ENCODE data around the gene PODXL2.
A peak's percentile ranks its signal among the peaks of the same experiment; 100 is the strongest.
"Not testable (repeated sequence)": the region's sequence is repeated elsewhere in the genome, so short reads cannot be mapped to it uniquely, and the experiment has no call there.

The PODXL2 gene

DNA sequence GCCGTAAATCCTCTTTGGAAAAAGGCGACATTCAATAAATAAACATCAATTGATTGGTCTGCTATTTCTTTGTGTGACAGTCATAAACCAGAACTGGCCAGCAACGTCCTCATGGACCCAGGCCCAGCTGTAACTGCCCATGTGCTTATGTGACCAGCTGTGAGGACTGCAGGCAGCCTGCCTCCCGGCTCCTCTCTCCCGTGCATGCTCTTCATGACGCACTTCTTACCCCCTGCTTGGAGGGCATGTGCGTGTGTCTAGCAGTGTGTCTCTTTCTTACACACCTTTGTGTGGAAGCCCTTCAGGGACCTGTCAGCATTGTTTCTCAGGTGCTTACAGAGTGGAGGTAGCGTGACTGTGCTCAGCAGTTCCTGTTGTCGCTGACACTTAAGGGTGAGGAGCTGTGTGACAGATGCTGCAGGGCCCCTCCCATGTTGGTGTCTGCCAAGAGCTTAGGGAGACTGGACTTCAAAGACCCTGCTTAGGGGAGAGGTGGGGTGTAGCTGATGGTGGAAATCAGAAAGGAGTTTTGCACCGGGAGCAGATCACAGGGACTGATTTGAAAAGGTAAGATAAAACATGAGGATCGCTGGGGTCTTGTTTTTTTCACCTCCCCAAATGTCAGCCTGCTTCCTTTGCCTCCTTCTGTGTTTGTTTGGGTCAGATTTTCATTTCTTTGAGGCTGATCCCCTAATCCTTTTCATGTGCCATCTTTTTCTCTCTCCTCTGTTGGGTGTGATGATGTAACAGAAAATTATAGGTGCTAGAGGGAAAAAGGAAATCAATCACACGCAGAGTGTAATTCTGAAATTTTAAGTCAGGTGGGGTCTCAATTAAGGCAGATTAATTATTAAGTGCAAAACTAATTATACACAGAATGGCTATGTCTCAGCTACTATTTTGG lies 2.1 kb downstream of the PODXL2 start:
- no peak for DNase-seq

DNA sequence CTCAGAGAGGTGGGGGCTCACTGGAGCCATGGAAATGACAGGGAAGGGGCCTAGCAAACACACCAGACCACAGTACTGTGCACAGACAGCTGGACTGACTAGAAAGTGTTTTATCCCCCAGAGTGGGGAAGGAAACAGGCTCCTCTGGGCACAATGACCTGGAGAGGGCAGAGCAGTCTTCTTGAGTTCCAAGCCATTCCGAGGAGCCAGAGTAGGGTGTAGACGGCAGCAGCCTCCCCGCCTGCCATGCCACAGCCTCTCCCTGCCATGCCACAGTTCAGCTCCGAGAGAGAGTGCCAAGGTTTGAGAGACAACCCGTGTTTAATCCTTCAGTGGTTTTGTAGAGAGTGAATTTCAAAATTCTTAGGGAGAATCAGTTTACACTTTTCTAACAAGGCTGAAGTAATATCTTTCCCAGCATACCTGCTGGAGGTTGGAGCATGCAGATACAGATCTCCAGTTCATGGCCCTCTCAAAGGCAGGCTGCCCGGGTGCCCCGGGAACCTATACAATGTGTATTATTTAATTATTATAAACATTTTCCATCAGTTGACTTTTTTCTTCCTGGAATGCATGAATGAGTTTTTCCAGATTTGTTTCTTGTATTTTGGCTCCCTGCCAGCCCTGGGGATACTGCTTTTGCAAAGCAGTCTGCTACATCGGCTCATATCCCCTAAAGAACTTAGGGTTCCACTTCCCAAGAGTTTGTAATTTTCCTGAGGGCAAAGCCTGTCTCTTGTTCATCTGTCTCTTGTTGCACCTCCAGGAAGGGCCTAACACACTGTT lies 3.2 kb downstream of the PODXL2 start:
- DNase-seq, result no peak

DNA sequence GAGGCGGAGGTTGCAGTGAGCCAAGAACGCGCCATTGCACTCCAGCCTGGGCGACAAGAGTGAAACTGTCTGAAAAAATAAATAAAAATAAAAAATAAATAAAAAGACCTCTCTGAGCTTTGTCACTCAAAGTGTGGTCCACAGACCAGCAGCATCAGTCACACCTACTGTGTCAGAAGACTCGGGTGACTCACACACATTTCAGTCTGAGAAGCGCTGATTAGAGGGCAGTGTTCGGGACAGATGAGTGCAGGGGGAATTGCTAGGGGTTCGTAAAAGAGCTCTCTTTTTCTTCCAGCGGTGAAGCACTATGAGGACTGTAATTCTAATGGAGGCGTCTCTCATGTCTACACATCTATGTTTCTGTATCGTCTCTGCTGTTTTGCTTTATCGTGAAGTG lies 5.7 kb downstream of the PODXL2 start:
- DNase-seq, result no peak

DNA sequence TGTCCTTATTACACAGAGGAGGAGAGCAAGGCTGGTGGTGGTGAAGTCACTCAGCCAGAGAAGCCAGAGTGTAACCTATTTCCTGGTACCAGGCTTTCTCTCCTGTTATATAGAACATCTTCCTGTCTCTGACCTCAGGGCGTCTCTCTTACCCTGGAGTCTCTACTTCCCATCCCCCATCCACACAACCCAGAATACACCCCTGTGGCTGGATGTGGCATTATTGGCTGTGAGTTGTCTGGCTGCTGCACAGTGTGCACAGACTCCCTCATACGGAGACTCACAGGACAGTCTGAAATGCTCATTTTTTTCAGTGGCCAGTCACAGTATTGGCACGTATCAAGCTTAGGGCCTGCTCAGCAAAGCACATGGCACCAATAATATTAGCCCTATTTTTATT lies 8.6 kb downstream of the PODXL2 start:
- DNase-seq, result no peak

DNA sequence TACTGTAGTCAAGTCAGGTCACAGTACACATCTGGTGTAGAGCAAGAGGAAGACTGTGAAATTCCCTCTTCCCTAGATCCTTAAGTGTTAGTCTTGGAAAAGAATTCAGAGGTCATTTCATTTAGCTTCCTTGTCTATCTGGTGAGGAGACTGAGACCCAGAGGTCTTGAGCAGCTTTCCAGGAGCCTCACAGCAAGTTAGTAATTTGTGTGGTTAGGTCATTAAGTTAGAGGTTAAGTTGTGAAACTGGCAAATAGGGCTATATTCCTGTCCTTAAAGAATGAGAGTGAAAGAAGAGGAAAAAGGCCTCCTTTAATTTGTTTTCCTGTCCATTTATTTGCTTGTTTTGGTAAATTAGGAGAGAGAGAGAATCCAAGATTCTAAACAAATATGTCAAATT lies 9.0 kb downstream of the PODXL2 start:
- DNase-seq, result no peak

DNA sequence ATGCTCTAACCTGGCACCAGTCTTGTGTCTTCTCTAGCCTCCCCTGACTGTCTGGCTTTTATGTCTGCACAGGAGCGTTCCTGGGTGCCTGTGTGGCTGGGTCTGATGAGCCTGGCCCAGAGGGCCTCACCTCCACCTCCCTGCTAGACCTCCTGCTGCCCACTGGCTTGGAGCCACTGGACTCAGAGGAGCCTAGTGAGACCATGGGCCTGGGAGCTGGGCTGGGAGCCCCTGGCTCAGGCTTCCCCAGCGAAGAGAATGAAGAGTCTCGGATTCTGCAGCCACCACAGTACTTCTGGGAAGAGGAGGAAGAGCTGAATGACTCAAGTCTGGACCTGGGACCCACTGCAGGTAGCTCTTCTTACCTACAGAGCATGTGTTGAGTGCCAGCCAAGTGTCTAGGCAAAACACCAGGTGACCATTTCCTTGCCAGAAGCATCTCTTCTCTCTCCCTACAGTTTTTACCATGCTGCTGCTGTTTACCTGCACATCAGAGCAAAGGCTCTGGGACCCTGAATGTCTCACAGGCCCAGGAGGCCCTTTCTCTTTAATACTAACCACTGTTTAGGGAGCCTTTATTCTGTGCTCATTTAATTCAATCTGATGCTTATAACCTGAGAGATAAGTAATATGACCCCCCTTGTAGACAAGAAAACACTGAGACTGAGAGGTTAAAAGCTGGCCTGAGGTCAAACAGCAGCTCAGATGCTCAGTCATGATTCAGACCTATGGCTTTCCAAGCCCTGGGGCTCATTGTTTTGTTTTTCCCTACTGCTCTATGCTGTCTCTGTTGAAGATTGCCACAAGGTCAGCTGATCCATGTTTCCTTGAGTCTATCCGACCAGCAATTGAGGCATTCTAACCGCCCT lies 10.4 kb downstream of the PODXL2 start:
- DNase-seq, result no peak

DNA sequence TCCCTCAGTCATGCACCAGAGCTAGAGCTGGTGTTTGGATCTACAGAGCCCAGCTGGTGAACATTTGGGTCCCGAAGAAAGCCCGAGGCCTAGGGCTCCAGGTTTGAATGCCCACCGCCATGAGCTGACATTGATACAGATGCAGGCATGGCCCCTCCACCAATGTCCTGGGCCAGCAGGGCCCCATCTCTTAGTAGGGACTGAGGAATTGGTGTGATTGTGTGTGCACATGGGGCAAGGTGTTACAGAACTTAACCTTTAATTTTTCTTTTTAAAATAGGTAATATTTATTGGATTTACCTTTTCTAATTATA lies 11.0 kb downstream of the PODXL2 start:
- no peak for DNase-seq

DNA sequence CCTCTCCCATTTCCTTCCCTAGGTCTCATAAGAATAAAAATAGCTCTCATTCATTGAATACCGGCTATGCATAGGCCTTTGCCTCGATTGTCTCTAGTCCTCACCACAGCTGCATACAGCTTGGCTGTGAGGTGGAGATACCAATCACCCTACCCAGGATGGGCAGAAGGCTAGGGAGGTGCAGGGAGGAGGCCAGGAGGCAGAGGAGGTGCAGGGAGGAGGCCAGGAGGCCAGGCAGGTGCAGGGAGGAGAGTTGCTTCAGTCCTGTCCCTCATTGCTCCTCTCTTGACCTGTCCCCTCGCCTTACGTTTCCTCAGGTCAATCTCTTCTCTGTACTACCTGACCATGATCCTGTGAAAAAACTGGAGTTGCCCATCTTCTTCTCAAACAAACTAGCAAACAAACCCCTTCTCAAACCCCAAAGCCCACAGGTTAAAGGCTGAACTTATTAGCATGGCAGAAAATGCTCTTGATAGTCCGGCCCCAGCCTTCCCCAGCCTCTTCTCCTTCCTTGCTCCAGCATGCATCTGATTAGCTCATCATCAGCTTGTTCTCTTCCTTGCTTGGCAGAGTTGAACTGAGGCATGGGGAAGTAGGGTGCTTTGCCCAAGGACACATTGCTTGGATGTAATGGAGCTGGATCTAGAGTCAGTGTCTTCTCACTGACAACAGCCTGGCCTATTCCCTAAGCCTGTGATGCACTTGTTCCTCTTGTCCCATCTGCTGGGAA lies 15.8 kb downstream of the PODXL2 start:
- no peak for DNase-seq

DNA sequence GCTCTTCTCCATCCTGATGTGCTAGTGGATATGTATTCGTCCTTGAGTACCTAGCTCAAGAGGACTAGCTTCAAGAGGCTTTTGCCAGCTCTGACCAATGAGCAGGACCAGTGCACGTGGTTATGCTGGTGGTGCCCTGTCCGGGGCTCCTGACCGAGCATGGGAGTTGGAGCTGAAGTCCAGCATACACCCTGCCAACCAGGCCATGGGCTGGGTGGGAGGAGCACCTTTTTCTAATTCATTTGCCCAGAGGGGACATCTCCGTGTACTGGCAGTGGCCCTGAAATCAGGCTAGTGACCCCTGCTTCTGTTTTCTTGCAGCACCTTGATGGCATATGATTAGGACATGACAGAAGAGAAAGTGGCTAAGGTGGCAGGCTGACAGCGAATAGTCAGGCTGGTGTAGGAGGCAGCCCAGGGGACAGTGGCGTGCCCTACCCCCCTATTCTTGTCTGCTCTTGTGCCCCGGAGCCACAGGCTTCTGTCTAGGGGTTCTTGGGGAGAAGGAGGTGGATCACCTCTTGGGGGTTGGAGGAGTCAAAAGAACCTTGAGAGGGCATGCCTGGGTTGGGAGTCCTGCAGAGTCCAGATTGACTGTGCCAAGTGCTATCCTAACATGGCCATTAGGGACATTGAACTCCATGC lies 16.5 kb downstream of the PODXL2 start:
- no peak for DNase-seq

DNA sequence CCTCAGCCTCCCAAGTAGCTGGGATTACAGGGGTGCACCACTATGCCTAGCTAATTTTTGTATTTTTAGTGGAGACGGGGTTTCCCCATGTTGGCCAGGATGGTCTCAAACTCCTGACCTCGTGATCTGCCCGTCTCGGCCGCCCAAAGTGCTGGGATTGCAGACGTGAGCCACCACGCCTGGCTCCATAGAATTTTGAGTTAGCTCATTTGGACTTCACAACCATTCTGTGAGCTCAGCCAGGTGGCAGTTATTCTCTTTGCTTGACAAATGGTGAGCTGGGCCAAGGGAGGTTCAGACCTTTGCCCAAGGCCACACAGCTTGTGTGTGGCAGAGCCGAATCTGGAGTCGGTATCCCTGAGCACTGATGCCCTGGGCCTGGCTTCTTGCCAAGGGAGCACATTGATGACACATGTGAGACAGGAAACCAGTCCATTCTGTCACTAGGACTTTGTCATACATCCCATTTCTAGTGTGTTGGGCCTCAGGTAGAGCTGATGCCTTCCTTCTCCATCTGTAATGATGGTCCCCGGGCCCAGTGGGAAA lies 17.6 kb downstream of the PODXL2 start:
- no peak for DNase-seq

DNA sequence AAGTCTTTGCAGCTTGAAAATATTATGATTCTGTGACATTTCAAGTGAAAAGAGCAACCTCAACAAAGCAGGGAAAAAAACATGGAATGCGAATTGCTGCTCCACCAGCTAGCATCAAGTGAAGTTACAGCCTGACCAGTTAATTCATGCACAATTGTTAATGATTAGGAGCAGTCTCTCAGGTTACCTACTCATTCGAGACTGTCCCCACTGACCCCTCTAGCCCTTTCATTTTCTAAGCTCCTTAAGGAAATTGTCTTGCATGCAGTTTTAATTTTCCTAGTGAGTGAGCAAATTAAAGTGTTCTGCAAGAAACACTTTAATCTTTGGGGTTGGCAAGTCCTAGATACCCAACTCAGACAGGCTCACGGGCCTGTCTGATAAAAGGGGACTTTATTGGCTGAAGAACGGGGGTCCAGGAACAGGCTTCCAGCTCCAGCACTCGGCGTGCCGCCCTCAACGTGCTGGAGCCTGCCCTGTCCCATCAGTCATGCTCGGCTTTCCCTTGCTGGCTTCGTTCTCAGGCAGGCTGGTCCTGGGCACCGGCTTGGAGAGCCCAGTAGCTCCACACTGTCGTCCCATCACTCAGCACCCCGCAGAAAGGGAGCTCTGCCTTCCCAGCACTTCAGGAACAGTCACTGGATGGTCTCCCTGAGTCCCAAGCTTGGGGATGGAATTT lies 18.3 kb downstream of the PODXL2 start:
- DNase-seq, result no peak

DNA sequence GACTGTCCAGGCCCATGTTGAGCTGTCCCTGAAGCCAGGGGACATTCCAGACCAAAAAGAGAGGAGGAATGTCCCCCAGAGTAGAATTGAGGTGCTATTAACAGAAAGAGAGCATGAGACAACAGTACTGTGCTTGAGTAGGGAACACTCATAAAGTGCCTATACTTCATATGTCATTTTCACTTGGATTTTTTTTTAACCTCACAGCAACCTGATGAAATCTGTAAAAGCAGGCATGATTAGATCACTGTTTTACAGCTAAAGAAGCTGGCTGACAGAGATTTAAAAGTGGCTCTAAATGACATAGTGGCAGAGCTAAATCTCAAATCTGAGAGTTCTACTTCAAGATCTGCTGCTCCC lies 18.8 kb downstream of the PODXL2 start:
- no peak for DNase-seq

DNA sequence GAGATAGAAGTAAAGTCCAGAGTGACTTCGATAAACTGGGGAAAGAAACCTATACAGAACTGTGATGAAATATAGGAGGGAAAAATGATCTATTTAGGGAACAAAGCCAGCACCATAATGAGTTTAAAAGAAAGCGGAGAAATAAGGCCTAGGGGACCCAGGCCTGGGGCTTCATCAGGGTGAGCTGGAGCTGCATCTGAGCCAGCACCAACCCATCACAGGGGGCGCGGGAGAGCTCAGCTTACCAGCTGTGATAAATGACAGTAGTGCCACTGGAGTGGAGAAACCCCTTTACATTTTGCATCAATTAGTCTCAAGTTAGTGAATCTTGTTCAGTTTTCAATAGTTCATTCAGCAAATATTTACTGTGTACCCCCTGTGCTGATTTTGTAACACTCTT lies 21.3 kb downstream of the PODXL2 start:
- no peak for DNase-seq

DNA sequence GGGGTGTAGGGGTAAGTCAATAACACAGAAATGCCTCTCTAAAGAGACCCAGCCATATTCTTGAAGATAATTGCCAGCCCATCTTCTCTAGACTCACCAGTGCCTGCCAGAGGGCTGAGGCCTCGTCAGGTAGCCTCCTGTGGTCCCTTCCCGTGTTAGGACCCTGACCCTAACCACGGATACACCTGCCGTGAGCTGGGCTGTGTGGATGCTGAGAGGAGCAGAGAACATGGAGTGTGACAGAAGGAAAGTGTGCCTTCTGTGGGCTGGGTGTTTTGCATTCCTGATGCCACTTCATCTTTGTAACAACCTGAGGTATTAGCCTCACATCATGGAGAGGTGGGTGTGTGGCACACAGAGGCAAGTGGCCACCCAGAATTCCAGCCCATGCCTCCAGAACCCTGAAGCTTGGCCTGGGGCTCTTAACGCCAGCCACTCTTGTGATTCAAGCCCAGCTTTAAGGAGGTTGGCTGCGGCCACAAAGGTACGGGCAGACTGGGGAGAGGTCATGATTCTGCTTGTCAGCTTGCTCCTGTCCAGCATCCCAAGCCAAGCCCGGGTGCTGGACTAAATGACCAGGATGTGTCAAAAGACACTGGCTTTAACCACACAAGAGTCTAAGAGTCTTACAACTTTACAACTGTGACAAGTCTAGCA lies 22.7 kb downstream of the PODXL2 start:
- DNase-seq, result no peak

DNA sequence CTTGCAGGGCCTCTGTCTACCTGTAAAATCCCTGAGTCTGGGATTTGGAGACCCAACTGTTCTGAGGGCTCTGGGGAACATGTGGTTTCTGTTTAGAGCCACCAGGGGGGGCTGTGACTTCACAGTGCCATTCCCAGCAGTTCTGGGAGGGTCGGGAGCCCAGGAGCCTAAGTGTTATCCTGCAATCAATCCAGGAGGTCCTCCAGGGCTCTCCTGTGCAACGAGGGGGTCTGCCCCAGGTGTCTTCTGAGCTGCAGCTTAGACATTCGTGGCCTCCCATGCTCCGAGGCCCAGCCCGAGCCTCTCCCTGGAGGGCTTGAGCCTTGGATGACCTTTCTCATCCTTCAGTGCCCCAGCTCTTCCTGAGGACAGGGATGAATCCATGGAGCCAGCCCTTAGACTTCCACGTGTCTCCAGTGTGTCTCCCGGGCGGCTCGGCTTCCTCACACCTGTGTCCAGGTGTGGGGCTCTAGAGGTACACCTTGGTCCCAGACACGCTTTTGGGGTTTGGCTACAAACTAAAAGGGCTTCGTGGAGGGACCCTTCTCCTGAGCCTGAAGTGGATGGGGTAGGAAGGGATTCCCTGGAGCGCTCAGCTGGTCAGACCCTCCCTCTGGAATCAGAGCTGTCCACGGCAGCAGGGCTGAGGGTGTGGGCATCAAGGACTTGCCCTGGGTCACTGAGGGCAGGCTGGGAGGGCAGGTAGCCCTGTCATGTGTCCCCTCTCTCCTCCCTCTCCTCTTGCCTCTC lies 23.4 kb downstream of the PODXL2 start:
- DNase-seq, result peak; percentile 57

DNA sequence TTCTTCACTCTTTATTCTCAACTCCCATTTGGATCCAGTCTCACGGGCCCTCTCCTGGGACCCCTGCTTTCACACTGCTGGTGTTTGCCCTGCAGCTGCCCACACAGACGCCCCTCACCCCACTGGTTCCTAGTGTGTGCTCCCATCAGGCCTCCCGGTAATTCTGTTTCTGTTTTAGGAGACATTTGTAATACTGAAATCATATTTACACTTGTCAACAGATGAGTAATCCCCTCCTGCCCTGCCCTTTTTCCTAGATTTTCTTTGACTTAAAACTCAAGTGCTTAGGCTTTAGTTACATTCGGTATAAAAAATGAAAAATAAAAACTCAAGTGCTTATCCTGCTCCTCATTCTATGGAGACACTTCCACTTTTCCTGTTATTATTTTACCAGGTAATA lies 25.4 kb downstream of the PODXL2 start:
- DNase-seq, result no peak

DNA sequence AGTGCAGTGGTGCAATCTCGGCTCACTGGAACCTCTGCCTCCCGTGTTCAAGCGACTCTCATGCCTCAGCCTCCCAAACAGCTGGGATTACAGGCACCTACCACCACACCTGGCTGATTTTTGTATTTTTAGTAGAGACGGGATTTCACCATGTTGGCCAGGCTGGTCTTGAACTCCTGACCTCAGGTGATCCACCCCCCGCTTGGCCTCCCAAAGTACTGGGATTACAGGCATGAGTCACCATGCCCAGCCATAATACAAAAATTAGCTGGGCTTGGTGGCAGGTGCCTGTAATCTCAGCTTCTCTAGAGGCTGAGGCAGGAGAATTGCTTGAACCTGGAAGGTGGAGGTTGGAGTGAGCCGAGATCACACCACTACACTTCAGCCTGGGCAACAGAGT lies 26.0 kb downstream of the PODXL2 start:
- DNase-seq, result not testable (repeated sequence)

DNA sequence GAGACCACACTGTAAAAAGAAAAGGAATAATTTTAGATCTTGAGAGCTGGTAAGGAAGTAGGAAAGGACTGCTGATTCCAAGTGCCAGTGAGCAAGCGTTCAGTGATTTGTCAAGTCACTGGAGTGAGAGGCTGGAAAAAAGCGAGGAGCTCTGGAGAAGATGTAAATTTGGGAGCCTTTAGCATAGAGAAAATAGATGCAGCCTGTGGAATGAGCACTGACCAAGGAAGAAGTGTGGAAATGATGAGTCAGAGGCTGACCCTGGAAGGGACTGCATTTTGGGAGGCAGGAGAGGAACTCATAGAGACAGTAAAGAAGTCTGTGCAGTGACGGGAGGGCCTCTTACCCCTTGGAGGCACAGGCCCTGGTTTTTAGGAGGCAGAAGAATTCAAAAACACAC lies 26.7 kb downstream of the PODXL2 start:
- DNase-seq, result no peak

DNA sequence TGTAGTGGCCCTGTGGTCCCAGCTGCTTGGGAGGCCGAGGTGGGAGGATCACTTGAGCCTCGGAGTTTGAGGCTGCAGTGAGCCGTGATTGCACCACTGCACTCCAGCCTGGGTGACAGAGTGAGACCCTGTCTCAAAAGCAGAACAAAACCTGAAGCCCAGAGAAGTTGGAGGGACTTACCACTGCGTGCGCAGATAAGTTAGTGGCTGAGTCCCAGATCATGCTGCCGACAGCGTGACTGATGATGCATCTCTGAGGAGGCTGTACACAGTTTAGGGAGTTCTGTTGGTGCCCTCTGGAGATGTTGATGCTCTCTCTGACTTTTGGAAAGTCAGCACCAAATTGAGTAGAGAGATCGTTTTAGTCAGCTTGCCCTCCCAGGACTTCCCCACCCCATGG lies 27.9 kb downstream of the PODXL2 start:
- no peak for DNase-seq

DNA sequence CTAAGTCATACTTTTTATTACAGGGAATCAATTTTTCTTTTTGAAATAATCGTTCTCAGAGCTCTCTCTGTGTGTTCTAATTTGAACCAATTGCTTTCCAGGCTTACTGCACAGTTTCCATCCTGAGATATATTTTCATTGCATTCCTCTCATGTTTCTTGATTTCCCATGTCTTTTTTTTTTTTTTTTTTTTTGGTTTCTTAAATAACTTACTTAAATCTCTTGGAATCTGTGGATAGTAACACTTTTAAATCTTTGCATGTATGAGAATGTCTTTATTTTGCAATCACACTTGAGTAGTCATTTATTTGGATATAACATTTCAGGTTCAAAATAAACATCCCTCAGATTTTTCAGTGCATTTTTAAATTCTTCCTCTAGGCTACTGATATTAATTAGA lies 29.2 kb downstream of the PODXL2 start:
- DNase-seq, result no peak
